ENCODE data around the gene GRM7.

The GRM7 gene

GRCh38 chr3:7392206-7392605 is 531.3 kb downstream of the GRM7 start:
- DNase-seq (ENCODE audit: low spot score) (no peak), FAIRE-seq (no peak)

- FAIRE-seq = no peak
- no peak for DNase-seq (ENCODE audit: low spot score)
Measured at GRCh38 chr3:7393944-7394605, 533.2 kb downstream of the GRM7 start.

- FAIRE-seq (no peak), DNase-seq (ENCODE audit: low spot score) (no peak)
Measured at GRCh38 chr3:7396534-7396933, 535.6 kb downstream of the GRM7 start.

- DNase-seq (ENCODE audit: low spot score) (no peak), FAIRE-seq (no peak)
Measured at GRCh38 chr3:7397097-7397496, 536.2 kb downstream of the GRM7 start.

- FAIRE-seq = no peak
- no peak for DNase-seq (ENCODE audit: low spot score)
Measured at GRCh38 chr3:7400360-7400759, 539.4 kb downstream of the GRM7 start.

GRCh38 chr3:7401418-7401817 is 540.5 kb downstream of the GRM7 start:
- DNase-seq (ENCODE audit: low spot score) = no peak
- no peak for FAIRE-seq

GRCh38 chr3:7407107-7407506 is 546.2 kb downstream of the GRM7 start:
- DNase-seq (ENCODE audit: low spot score) (no peak), FAIRE-seq (no peak)

- no peak for DNase-seq (ENCODE audit: low spot score)
- no peak for FAIRE-seq
Measured at GRCh38 chr3:7410782-7411181, 549.9 kb downstream of the GRM7 start.

- FAIRE-seq = no peak
- no peak for DNase-seq (ENCODE audit: low spot score)
Measured at GRCh38 chr3:7421065-7421464, 560.1 kb downstream of the GRM7 start.

- FAIRE-seq (no peak), DNase-seq (ENCODE audit: low spot score) (no peak)
Measured at GRCh38 chr3:7423036-7423435, 562.1 kb downstream of the GRM7 start.

- DNase-seq (ENCODE audit: low spot score) = no peak
- no peak for FAIRE-seq
Measured at GRCh38 chr3:7423995-7424394, 563.1 kb downstream of the GRM7 start.

GRCh38 chr3:7428206-7428718 is 567.3 kb downstream of the GRM7 start:
- no peak for DNase-seq (ENCODE audit: low spot score)
- no peak for FAIRE-seq

GRCh38 chr3:7432610-7433009 is 571.7 kb downstream of the GRM7 start:
- FAIRE-seq (no peak), DNase-seq (ENCODE audit: low spot score) (no peak)

GRCh38 chr3:7433073-7433472 is 572.2 kb downstream of the GRM7 start:
- no peak for DNase-seq (ENCODE audit: low spot score)
- no peak for FAIRE-seq

GRCh38 chr3:7436542-7436941 is 575.6 kb downstream of the GRM7 start:
- FAIRE-seq (no peak), DNase-seq (ENCODE audit: low spot score) (no peak)

GRCh38 chr3:7437231-7437630 is 576.3 kb downstream of the GRM7 start:
- no peak for DNase-seq (ENCODE audit: low spot score)
- FAIRE-seq = no peak

GRCh38 chr3:7439101-7439680 is 578.3 kb downstream of the GRM7 start:
- DNase-seq (ENCODE audit: low spot score) (no peak), FAIRE-seq (no peak)

- no peak for DNase-seq (ENCODE audit: low spot score)
- FAIRE-seq = no peak
Measured at GRCh38 chr3:7444886-7445285, 584.0 kb downstream of the GRM7 start.

- no peak for FAIRE-seq
- DNase-seq (ENCODE audit: low spot score) = no peak
Measured at GRCh38 chr3:7445331-7445730, 584.4 kb downstream of the GRM7 start.

- no peak for DNase-seq (ENCODE audit: low spot score)
- FAIRE-seq = no peak
Measured at GRCh38 chr3:7447197-7447769, 586.4 kb downstream of the GRM7 start.

- DNase-seq (ENCODE audit: low spot score) (no peak), FAIRE-seq (no peak)
Measured at GRCh38 chr3:7456386-7456785, 595.5 kb downstream of the GRM7 start.

GRCh38 chr3:7461202-7461825 is 600.4 kb downstream of the GRM7 start:
- no peak for DNase-seq (ENCODE audit: low spot score)
- no peak for FAIRE-seq

All from RCC 7860 (cell line).